Ectodermal cell (in vitro differentiated cells): Measurements from ENCODE around the gene ARHGAP9.
A peak's percentile ranks its signal among the peaks of the same experiment; 100 is the strongest.
"Not testable (repeated sequence)": the region's sequence is repeated elsewhere in the genome, so short reads cannot be mapped to it uniquely, and the experiment has no call there.

Experiments used
- H3K27ac ChIP-seq: 2 replicates; pipeline ENCODE4 v1.7.0; 2013; ENCODE audit warnings: mild to moderate bottlenecking, low read depth, low read length; ENCODE audit not compliant: insufficient read depth, poor library complexity, severe bottlenecking
- H3K27me3 ChIP-seq: 2 replicates; pipeline ENCODE4 v1.7.0; 2013; ENCODE audit warnings: mild to moderate bottlenecking, low read length; ENCODE audit not compliant: insufficient read depth, control insufficient read depth, poor library complexity, severe bottlenecking
- H3K36me3 ChIP-seq: one replicate; pipeline ENCODE4 v1.7.0; 2013; ENCODE audit warnings: low read length; ENCODE audit not compliant: control insufficient read depth, insufficient read depth
- H3K4me1 ChIP-seq: one replicate; pipeline ENCODE4 v1.7.0; 2013; ENCODE audit warnings: low read length; ENCODE audit not compliant: control insufficient read depth, insufficient read depth
- H3K4me3 ChIP-seq: 2 replicates; pipeline ENCODE4 v1.7.0; 2013; ENCODE audit warnings: low read depth, low read length, control low read depth; ENCODE audit not compliant: insufficient read depth
- H3K9me3 ChIP-seq: 2 replicates; pipeline ENCODE4 v1.7.0; 2013; ENCODE audit warnings: mild to moderate bottlenecking, low read length, moderate library complexity; ENCODE audit not compliant: control insufficient read depth
- WGBS, 2 experiments: methylation state at CpG; one replicate each; pipeline ENCODE4 v1.1.7; 2013; ENCODE audit warnings: missing lambda C conversion rate in 2 of 2; 5-methylcytosine and 5-hydroxymethylcytosine counted together

The ARHGAP9 gene

GRCh38 chr12:57434517-57435223 lies 45.0 kb downstream of the ARHGAP9 start, which contains the start of gene INHBC:
Gene INHBC, plus strand, starts transcription at chr12:57434784. Its CDS starts 103 bp downstream, at chr12:57434887.
- Histone ChIP-seq H3K9me3 (no peaks in the 10 kb centered on the region), H3K4me1 (no peaks in the 10 kb centered on the region), H3K4me3 (no peak within 1 kb of the TSS), H3K27ac (no peak within 1 kb of the TSS), H3K36me3 (no peaks in the 10 kb centered on the region), H3K27me3 (no peaks in the 10 kb centered on the region)
- WGBS, 2 experiments, result 84 to 86% methylated on average over 8 of the region's 8 CpGs

- Histone ChIP-seq H3K4me3 (no peak overlapping the region), H3K4me1 (peaks cover 6% of the 10 kb centered on the region), H3K36me3 (no peaks in the 10 kb centered on the region), H3K27me3 (no peaks in the 10 kb centered on the region), H3K9me3 (no peaks in the 10 kb centered on the region), H3K27ac (no peak overlapping the region)
- 89 to 90% methylated on average over 3 of the region's 3 CpGs for WGBS, 2 experiments
Observed at GRCh38 chr12:57433370-57433769, 46.3 kb downstream of the ARHGAP9 start.

GRCh38 chr12:57431654-57432188 lies 47.9 kb downstream of the ARHGAP9 start:
- Histone ChIP-seq H3K36me3 (no peaks in the 10 kb centered on the region), H3K9me3 (no peaks in the 10 kb centered on the region), H3K27me3 (no peaks in the 10 kb centered on the region), H3K27ac (no peak overlapping the region), H3K4me1 (peaks cover 6% of the 10 kb centered on the region), H3K4me3 (no peak overlapping the region)
- 95% methylated on average over 11 of the region's 11 CpGs for WGBS, 2 experiments

GRCh38 chr12:57430931-57431566 lies 48.6 kb downstream of the ARHGAP9 start, which contains the start of gene R3HDM2:
Gene R3HDM2, minus strand, starts transcription at chr12:57431043. Its CDS starts 120,615 bp downstream, at chr12:57310428.
- Histone ChIP-seq H3K27me3 (no peaks in the 10 kb centered on the region), H3K36me3 (no peaks in the 10 kb centered on the region), H3K4me1 (peaks cover 6% of the 10 kb centered on the region), H3K9me3 (no peaks in the 10 kb centered on the region), H3K4me3 (peak within 1 kb of the TSS; percentile 58), H3K27ac (peak within 1 kb of the TSS; percentile 87)
- WGBS, 2 experiments, result 10 to 13% methylated on average over 41 of the region's 41 CpGs

GRCh38 chr12:57430112-57430930 lies 49.3 kb downstream of the ARHGAP9 start:
- Histone ChIP-seq H3K27ac (peak overlapping the region; percentile 87), H3K9me3 (no peaks in the 10 kb centered on the region), H3K4me1 (peaks cover 6% of the 10 kb centered on the region), H3K36me3 (no peaks in the 10 kb centered on the region), H3K27me3 (no peaks in the 10 kb centered on the region), H3K4me3 (peak overlapping the region; percentile 58)
- 1 to 2% methylated on average over 74 of the region's 74 CpGs for WGBS, 2 experiments

- peak overlapping the region; percentile 87 for H3K27ac ChIP-seq
- no peaks in the 10 kb centered on the region for H3K9me3 ChIP-seq
- H3K36me3 ChIP-seq, result no peaks in the 10 kb centered on the region
- WGBS, 2 experiments, result 45 to 46% methylated on average over 7 to 8 of the region's 9 CpGs
- peaks cover 6% of the 10 kb centered on the region for H3K4me1 ChIP-seq
- peak overlapping the region; percentile 58 for H3K4me3 ChIP-seq
- H3K27me3 ChIP-seq, result no peaks in the 10 kb centered on the region
Observed at GRCh38 chr12:57429473-57430111, 50.1 kb downstream of the ARHGAP9 start.

GRCh38 chr12:57428965-57429364 lies 50.7 kb downstream of the ARHGAP9 start:
- 87 to 90% methylated on average over 6 of the region's 6 CpGs for WGBS, 2 experiments
- Histone ChIP-seq H3K4me1 (peaks cover 6% of the 10 kb centered on the region), H3K9me3 (no peaks in the 10 kb centered on the region), H3K4me3 (no peak overlapping the region), H3K27ac (no peak overlapping the region), H3K27me3 (no peaks in the 10 kb centered on the region), H3K36me3 (no peaks in the 10 kb centered on the region)

GRCh38 chr12:57426948-57427347 lies 52.7 kb downstream of the ARHGAP9 start:
- WGBS, 2 experiments, result 91 to 94% methylated on average over 9 to 10 of the region's 10 CpGs
- H3K4me3 ChIP-seq, H3K9me3 ChIP-seq, H3K4me1 ChIP-seq, H3K27ac ChIP-seq, H3K36me3 ChIP-seq, H3K27me3 ChIP-seq: not testable (repeated sequence)
